ENCODE results near the gene SLC6A12.

SLC6A12 gene

GRCh38 chr12:213527-213932, 427 bp downstream of the SLC6A12 start:
- no peak overlapping the region for H3K4me3 Mint-ChIP-seq
- ATAC-seq, result no peak
- peaks cover 36% of the 10 kb centered on the region for H3K27me3 Mint-ChIP-seq
- no peak for DNase-seq
- H3K4me1 Mint-ChIP-seq, result peaks cover 3% of the 10 kb centered on the region
- H3K36me3 Mint-ChIP-seq (ENCODE audit: low read depth), result no peaks in the 10 kb centered on the region
- H3K9me3 Mint-ChIP-seq, result no peaks in the 10 kb centered on the region
- no peak overlapping the region for H3K27ac Mint-ChIP-seq

DNA sequence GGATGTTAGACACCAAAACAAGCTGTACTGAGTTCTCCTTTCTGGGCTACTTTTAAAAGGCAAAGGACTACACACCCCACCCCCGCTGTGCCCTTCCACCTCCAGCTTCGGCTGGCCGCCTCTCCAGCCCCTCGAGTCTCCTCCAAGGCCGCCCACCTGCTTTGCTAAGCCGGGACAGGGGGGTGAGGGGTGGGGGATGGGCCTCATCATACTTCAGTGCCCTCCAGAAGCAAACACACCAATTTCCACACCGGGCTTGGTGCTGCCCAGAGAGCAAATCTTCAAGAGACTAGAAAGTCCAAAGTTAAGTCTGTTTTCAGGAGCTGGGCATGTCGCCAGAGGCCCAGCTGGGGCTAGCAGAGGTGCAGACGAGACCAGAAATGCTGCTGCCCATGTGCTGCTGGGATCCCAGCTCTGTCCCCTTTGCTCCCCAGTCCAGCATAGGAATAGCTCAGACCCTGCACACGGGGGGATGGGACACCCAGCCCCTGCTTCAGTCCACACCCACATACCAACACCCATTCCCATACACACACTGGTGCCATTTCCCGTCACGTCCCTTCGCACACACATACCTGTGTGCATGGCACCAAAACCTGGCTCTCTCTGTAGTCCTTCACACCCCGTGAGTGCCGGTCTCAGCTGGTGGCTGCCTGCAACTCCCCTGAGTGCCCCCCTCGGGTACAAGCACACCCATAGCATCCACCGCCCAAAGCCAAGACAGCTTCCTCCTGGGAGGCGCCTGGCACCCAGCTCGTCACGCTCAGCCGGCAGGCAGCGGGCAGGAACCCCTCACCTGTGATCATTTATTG, 1.0 kb downstream of the SLC6A12 start:
- Mint-ChIP-seq H3K4me3 (no peak overlapping the region), H3K9me3 (no peaks in the 10 kb centered on the region)

DNA sequence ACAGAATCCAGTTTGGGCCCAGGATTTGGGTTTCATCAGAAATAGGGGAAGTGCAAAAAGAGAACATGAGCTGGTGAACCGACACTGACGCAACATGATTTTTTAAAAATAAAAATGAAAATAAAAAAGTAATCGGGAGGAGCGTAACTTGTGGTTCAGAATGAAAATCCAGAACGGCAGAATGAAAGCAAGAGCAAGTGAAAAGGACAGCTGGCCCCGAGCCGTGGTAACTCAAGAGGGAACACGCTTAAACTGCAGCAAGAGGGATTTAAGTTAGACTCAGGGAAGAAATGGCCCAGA, 1.6 kb downstream of the SLC6A12 start:
- Mint-ChIP-seq H3K36me3 (ENCODE audit: low read depth) (no peaks in the 10 kb centered on the region), H3K27me3 (peaks cover 38% of the 10 kb centered on the region), H3K9me3 (no peaks in the 10 kb centered on the region), H3K27ac (no peak overlapping the region), H3K4me1 (peaks cover 3% of the 10 kb centered on the region), H3K4me3 (no peak overlapping the region)
- no peak for ATAC-seq
- DNase-seq, result no peak

More for the DNA sequence above, 1.0 kb downstream of the SLC6A12 start:
- no peaks in the 10 kb centered on the region for H3K36me3 Mint-ChIP-seq (ENCODE audit: low read depth)
- no peak overlapping the region for H3K27ac Mint-ChIP-seq
- peaks cover 38% of the 10 kb centered on the region for H3K27me3 Mint-ChIP-seq
- no peak for DNase-seq
- peaks cover 3% of the 10 kb centered on the region for H3K4me1 Mint-ChIP-seq
- no peak for ATAC-seq

DNA sequence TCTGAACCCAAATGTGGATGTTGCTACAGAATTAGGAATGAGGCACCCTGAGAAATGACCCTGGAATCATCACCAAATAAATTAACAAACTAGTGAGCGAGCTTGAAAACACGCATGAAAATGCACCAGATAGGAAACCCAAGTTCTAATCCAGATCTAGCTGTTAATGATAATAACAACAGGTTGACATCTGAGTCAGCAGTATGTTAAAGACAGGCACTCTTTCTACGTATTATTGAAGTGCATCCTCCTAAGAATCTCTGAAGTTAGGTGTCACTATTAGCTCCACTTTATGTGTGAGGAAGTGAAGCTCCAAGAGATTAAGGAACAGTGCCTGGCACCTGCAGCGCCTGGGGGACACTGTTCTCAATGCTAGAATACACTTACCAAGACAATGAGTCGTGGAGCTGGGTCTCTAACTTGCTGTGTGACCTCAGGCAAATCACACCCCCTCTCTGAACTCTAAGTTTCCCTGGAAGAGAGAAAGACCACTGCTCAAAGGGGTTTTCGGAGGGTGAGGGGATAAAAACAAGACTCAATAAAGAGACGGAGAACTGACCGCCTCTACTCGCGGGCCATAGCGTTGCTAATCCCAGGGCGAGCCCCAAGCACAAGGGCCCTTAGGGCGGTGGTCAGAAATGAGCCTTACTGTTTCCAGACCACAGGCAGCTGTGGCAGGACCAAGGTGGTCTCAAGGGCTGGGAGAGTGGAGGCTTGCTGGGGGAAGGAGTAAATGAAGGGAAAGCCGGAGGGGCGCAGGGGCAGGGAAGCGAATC, 2.1 kb downstream of the SLC6A12 start:
- H3K36me3 Mint-ChIP-seq (ENCODE audit: low read depth), result no peaks in the 10 kb centered on the region
- no peak overlapping the region for H3K27ac Mint-ChIP-seq
- DNase-seq (no peak), ATAC-seq (no peak)
- H3K9me3 Mint-ChIP-seq, result no peaks in the 10 kb centered on the region
- H3K27me3 Mint-ChIP-seq, result peaks cover 38% of the 10 kb centered on the region
- no peak overlapping the region for H3K4me3 Mint-ChIP-seq
- H3K4me1 Mint-ChIP-seq, result peaks cover 3% of the 10 kb centered on the region

DNA sequence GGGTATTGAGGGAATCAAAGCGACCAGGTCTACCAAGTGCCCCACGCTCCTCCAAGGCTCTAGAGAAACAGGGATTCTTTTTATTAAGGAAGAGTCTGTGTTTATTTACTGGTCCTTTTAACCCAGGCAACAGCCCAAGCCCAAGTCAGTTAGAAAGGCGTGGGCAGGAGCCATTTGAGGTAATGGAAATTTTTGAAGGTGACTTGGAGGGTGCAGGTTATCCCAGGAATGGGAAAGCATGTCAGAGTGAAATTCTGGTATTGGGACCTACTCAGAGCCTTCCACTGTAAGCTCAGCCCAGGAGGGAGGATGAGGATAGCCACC, 2.9 kb downstream of the SLC6A12 start:
- Mint-ChIP-seq H3K27me3 (peaks cover 42% of the 10 kb centered on the region), H3K4me1 (peaks cover 3% of the 10 kb centered on the region), H3K27ac (no peak overlapping the region), H3K9me3 (no peaks in the 10 kb centered on the region), H3K36me3 (ENCODE audit: low read depth) (no peaks in the 10 kb centered on the region), H3K4me3 (no peak overlapping the region)
- no peak for DNase-seq
- no peak for ATAC-seq

DNA sequence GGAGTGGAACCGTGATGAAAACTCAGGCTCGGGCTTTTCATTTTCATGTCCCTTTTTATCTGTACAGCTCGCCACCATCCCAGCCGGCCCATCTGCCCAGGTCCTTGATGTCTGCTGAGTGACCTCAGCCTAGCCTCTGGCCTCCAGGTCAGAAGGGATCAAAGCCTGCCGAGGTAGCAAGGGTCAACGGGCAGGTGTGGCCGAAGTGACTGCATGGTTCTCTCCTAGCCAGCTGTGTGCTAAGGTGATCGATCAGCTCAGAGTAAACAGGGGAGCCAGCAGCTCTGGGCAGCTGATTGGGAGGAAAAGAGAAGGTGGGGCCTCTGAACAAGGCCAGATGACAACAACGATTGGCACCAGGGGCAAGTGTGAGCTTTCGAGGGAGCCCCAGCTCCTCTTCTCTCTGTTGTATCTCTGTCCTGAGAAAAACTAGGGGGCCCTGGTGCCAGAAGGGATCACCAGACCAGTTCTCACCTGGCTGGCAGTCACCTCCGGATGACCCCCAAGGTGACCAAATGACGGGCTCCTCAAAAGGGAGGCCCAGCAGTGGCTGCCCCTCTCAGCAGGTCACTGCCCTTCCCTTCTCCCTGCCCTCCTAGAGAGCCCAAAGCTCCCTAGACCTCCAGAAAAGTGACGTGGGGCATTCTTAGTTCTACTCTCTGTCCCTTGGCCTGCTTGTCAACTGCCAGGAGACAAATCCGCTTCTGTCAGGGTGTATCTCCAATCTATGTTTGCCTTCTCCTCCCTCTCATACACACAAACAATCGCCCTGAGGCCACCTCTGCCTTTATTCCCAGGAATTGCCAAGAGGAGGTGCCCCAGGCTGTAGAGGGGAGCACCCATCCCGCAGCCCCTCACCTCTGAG, 3.4 kb downstream of the SLC6A12 start:
- Mint-ChIP-seq H3K4me1 (peaks cover 3% of the 10 kb centered on the region), H3K36me3 (ENCODE audit: low read depth) (no peaks in the 10 kb centered on the region), H3K27me3 (peaks cover 43% of the 10 kb centered on the region), H3K4me3 (no peak overlapping the region), H3K9me3 (no peaks in the 10 kb centered on the region), H3K27ac (no peak overlapping the region)
- ATAC-seq, result no peak
- DNase-seq, result no peak

GRCh38 chr12:209851-210250, 4.1 kb downstream of the SLC6A12 start:
- no peaks in the 10 kb centered on the region for H3K9me3 Mint-ChIP-seq
- H3K27me3 Mint-ChIP-seq, result peaks cover 48% of the 10 kb centered on the region
- no peak overlapping the region for H3K4me3 Mint-ChIP-seq
- no peaks in the 10 kb centered on the region for H3K36me3 Mint-ChIP-seq (ENCODE audit: low read depth)
- ATAC-seq (no peak), DNase-seq (no peak)
- H3K27ac Mint-ChIP-seq, result no peak overlapping the region
- peaks cover 3% of the 10 kb centered on the region for H3K4me1 Mint-ChIP-seq

DNA sequence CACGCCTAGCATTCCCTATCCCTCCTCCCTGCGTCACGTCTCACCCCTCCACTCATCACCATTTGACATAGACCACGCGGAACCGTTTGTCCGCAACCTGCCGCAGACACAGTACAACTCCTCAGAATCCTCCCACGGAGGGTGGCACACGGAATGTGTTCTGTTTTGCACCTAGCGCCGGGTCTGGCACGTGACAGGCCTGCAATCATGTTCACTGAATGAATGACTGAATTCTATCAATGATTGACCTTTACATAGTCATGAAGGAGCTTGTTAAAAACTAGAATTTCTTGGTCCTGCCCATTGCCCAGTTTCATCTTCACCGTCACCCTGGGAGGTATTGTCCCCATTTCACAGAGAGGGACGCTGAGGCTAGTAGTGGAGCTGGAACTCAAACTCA, 4.7 kb downstream of the SLC6A12 start:
- Mint-ChIP-seq H3K9me3 (no peaks in the 10 kb centered on the region), H3K27me3 (peaks cover 53% of the 10 kb centered on the region), H3K36me3 (ENCODE audit: low read depth) (no peaks in the 10 kb centered on the region), H3K27ac (no peak overlapping the region), H3K4me1 (peaks cover 3% of the 10 kb centered on the region), H3K4me3 (no peak overlapping the region)
- no peak for DNase-seq
- no peak for ATAC-seq

GRCh38 chr12:208813-209212, 5.1 kb downstream of the SLC6A12 start:
- no peak overlapping the region for H3K4me3 Mint-ChIP-seq
- peaks cover 54% of the 10 kb centered on the region for H3K27me3 Mint-ChIP-seq
- H3K4me1 Mint-ChIP-seq, result peaks cover 3% of the 10 kb centered on the region
- no peaks in the 10 kb centered on the region for H3K9me3 Mint-ChIP-seq
- H3K27ac Mint-ChIP-seq, result no peak overlapping the region
- no peak for DNase-seq
- no peak for ATAC-seq
- H3K36me3 Mint-ChIP-seq (ENCODE audit: low read depth), result no peaks in the 10 kb centered on the region

DNA sequence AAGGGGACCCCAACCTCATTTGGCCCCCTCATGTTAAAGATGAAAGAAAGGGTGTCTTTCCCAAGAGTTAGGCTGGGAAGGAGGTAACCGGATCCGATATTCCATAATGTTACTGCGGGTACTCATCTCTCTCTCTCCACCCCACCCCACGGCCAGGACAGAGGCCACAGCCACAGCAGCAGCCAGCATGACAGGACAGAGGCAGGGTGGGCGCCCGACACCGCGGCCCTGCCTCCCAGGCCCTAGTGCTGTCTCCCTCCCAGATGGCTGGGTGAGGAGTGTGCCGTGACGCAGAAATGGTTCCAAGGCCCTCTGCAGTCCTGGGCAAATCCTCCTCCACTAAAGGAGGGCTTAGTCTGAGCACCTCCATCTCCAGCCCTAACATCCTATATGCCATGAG, 6.2 kb downstream of the SLC6A12 start:
- Mint-ChIP-seq H3K36me3 (ENCODE audit: low read depth) (no peaks in the 10 kb centered on the region), H3K27me3 (peaks cover 48% of the 10 kb centered on the region), H3K27ac (no peak overlapping the region), H3K4me3 (no peak overlapping the region), H3K9me3 (no peaks in the 10 kb centered on the region), H3K4me1 (no peaks in the 10 kb centered on the region)
- ATAC-seq (no peak), DNase-seq (no peak)

- Mint-ChIP-seq H3K9me3 (no peaks in the 10 kb centered on the region), H3K4me3 (no peak overlapping the region), H3K27ac (no peak overlapping the region), H3K36me3 (ENCODE audit: low read depth) (no peaks in the 10 kb centered on the region), H3K4me1 (no peaks in the 10 kb centered on the region), H3K27me3 (peaks cover 48% of the 10 kb centered on the region)
- DNase-seq (no peak), ATAC-seq (no peak)
Observed at GRCh38 chr12:206746-207440, 7.1 kb downstream of the SLC6A12 start.

DNA sequence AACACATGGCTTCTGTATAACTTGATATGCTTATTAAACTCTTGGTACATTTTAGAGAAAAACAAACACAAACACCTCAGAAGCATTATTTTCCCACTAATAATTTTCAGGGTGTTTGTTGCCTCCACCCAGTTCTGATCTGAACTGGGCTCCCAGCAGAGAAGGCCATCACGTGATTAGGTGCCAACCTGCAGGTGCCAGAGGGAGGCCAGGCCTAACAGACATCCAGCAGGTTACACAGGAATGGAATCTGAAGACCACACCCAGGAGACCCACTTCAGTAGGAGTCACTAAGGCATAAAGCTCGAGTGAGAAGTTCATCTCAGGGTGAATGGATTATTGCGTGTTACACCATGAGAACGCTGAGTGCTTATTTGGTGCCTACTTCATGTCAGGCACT, 8.9 kb downstream of the SLC6A12 start:
- H3K9me3 Mint-ChIP-seq, result no peaks in the 10 kb centered on the region
- peaks cover 44% of the 10 kb centered on the region for H3K27me3 Mint-ChIP-seq

GRCh38 chr12:204261-204678, 9.7 kb downstream of the SLC6A12 start:
- no peak overlapping the region for H3K4me3 Mint-ChIP-seq
- no peak for DNase-seq
- H3K36me3 Mint-ChIP-seq (ENCODE audit: low read depth), result no peaks in the 10 kb centered on the region
- H3K27ac Mint-ChIP-seq, result no peak overlapping the region
- no peak for ATAC-seq
- H3K9me3 Mint-ChIP-seq, result no peaks in the 10 kb centered on the region
- H3K4me1 Mint-ChIP-seq, result no peaks in the 10 kb centered on the region
- peaks cover 43% of the 10 kb centered on the region for H3K27me3 Mint-ChIP-seq

More for the DNA sequence above, 8.9 kb downstream of the SLC6A12 start:
- Mint-ChIP-seq H3K27ac (no peak overlapping the region), H3K36me3 (ENCODE audit: low read depth) (no peaks in the 10 kb centered on the region), H3K4me1 (no peaks in the 10 kb centered on the region), H3K4me3 (no peak overlapping the region)
- ATAC-seq (no peak), DNase-seq (no peak)

DNA sequence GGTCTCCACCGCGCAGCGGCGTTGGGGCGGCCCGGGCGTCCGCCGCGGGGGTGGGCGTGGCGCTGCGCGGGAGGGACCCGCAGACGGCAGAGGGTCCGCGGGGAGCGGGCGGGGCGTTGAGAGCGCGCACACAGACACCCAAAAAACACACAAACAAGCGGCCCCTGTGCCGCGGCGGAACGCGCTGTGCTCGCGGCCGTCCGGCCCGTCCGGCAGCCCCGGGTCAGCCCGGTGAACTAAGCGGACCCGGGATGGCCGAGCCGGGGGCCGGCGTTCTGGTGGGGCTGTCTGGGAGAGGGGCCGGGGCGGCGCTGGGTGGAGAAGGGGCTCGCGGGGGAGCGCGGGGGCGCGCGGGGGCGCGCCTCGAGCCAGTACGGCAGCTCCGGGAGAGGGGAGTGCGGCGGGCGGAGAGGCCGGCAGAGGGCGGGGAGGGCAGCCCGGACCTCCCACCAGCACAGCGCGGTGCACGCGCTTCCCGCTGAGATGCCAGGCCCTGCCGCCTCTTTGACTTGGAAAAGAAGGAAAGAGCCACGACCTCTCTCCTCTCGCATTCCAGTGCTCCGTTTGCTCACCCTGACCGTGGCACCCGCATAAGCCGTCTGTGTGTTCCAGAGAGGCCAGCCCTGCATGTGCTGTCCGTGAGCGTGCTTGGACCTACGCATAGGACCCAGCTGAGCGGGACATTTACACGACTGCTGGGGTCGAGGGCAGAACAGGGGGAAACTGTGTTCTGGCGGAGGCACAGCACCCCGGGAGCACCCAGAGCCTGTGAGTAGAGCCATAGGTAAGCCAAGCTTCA, 10.3 kb downstream of the SLC6A12 start:
- ATAC-seq (no peak), DNase-seq (no peak)
- Mint-ChIP-seq H3K4me1 (no peaks in the 10 kb centered on the region), H3K9me3 (no peaks in the 10 kb centered on the region), H3K27me3 (peaks cover 39% of the 10 kb centered on the region), H3K27ac (no peak overlapping the region), H3K36me3 (ENCODE audit: low read depth) (no peaks in the 10 kb centered on the region), H3K4me3 (no peak overlapping the region)
